Measurements from ENCODE around the gene ATG9B. TPM values are rescaled to one million over a fixed set of nuclear protein-coding genes. Genes with fewer than 3 reads are reported as not detected.

Gene ATG9B
- total and polyA plus RNA-seq, 10 donors: 0.66 to 3.8 (median 2.4) TPM

DNA sequence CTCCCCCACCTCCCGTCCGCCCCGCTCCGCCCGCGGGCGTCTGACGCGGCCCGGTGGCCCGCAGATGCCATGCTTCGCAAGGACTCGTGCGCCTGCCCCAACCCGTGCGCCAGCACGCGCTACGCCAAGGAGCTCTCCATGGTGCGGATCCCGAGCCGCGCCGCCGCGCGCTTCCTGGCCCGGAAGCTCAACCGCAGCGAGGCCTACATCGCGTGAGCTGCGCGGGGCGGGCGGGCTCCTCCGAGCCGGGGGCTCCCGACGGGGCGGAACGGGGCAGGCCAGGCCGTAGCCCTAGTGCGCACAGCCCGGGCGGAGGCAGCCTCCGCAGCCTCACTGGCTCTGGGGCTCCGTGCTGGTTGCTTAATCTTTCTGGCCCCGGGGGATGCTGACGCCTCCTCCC lies 26.8 kb upstream of the ATG9B start:
- intact Hi-C loops (cut with DNase I; ENCODE audit: low total_unique reads): no loop called here
- Histone ChIP-seq H3K4me1 (peaks cover 0 to 35% (median 18%) of the 10 kb centered on the region in 6 donors), H3K27me3 (replicated peaks in 1 of 7) (peaks cover 0 to 34% (median 13%) of the 10 kb centered on the region in 7 donors), H3K36me3 (peaks cover 0 to 35% (median 0%) of the 10 kb centered on the region in 6 donors), H3K9me3 (no peaks in the 10 kb centered on the region), H3K4me3 (peak overlapping the region in 3 of 8 donors; percentile 6 to 37 (median 15)), H3K27ac (no peak overlapping the region)
- TF ChIP-seq, protein P1, sequence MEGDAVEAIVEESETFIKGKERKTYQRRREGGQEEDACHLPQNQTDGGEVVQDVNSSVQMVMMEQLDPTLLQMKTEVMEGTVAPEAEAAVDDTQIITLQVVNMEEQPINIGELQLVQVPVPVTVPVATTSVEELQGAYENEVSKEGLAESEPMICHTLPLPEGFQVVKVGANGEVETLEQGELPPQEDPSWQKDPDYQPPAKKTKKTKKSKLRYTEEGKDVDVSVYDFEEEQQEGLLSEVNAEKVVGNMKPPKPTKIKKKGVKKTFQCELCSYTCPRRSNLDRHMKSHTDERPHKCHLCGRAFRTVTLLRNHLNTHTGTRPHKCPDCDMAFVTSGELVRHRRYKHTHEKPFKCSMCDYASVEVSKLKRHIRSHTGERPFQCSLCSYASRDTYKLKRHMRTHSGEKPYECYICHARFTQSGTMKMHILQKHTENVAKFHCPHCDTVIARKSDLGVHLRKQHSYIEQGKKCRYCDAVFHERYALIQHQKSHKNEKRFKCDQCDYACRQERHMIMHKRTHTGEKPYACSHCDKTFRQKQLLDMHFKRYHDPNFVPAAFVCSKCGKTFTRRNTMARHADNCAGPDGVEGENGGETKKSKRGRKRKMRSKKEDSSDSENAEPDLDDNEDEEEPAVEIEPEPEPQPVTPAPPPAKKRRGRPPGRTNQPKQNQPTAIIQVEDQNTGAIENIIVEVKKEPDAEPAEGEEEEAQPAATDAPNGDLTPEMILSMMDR (IDR thresholded peaks at IDR 0.05 in 8 of 11, conservative IDR thresholded peaks at IDR 0.05 in 3 of 11): no peak
- TF ChIP-seq POLR2AphosphoS5 (IDR thresholded peaks at IDR 0.05): peak in 2 of 3 donors; percentile 47 to 75
- TF ChIP-seq POLR2A (IDR thresholded peaks at IDR 0.05): no peak
- WGBS, 5 donors: 2 to 5% (median 3%) methylated on average over 5 to 50 of the region's 50 CpGs
- DNase-seq: no peak

DNA sequence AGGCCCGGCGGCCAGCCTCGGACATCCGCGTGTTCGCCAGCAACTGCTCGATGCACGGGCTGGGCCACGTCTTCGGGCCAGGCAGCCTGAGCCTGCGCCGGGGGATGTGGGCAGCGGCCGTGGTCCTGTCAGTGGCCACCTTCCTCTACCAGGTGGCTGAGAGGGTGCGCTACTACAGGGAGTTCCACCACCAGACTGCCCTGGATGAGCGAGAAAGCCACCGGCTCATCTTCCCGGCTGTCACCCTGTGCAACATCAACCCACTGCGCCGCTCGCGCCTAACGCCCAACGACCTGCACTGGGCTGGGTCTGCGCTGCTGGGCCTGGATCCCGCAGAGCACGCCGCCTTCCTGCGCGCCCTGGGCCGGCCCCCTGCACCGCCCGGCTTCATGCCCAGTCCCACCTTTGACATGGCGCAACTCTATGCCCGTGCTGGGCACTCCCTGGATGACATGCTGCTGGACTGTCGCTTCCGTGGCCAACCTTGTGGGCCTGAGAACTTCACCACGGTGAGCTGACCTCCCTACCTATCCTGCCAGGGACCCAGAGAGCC lies 24.7 kb upstream of the ATG9B start:
- Histone ChIP-seq H3K9me3 (no peaks in the 10 kb centered on the region), H3K4me3 (no peak overlapping the region), H3K27ac (no peak overlapping the region), H3K36me3 (peaks cover 0 to 41% (median 12%) of the 10 kb centered on the region in 6 donors), H3K4me1 (peaks cover 0 to 32% (median 18%) of the 10 kb centered on the region in 6 donors), H3K27me3 (replicated peaks in 1 of 7) (peaks cover 0 to 34% (median 13%) of the 10 kb centered on the region in 7 donors)
- intact Hi-C loops (cut with DNase I; ENCODE audit: low total_unique reads): no loop called here
- TF ChIP-seq POLR2AphosphoS5 (IDR thresholded peaks at IDR 0.05) (peak in 1 of 3 donors; percentile 45), POLR2A (IDR thresholded peaks at IDR 0.05) (no peak)
- no peak for DNase-seq
- 90 to 93% (median 92%) methylated on average over 17 to 38 of the region's 38 CpGs for WGBS, 5 donors

DNA sequence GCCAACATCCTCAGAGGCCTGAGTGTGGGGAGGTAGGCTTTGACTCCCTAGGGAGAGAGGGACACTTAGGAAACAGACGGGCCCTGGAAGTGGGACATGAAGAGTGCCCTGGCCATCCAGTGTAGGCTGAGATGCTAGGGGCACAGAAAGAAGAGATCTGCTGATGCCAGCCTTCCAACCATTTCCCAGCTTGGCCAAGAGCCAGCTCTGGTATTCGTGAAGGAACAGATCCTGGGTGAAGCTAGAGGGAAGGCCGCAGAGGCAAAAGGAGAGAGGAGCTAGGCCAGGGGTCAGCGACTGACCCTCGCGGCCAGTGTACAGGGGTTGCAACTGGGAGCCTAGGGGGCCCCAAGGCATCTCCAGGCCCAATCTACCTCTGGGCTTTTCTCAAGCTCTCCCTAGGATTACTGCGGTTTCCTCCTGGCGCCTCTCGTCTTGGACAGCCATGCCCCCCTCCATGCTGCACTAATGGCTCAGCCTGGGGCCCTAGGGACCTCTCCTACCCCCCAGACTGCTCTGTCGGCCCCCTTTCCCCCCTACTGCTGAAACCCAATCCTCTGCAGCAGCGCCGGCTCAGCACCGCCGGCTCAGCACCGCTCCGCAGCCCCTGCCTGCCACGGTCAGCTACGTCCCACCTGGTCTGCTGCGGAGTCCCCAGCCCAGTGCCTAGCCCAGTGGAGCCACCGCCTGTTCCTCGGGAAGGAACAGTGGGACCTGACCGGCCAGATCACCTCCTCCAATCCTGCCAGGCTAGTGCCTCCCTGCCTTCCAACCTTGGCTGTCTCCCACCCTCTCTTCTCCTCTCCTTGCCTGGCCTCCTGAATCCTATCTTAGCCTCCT lies 23.9 kb upstream of the ATG9B start, which contains the start of gene ASIC3:
ASIC3 (plus strand) TSS at position 556 of the 840 bp plus-strand sequence. CDS start 355 bp downstream, outside the sequence.
- Histone ChIP-seq H3K36me3 (peaks cover 0 to 37% (median 13%) of the 10 kb centered on the region in 6 donors), H3K4me3 (no peak within 1 kb of the TSS), H3K4me1 (peaks cover 0 to 25% (median 14%) of the 10 kb centered on the region in 6 donors), H3K9me3 (no peaks in the 10 kb centered on the region), H3K27ac (no peak within 1 kb of the TSS), H3K27me3 (replicated peaks in 1 of 7) (peaks cover 0 to 34% (median 13%) of the 10 kb centered on the region in 7 donors)
- WGBS, 5 donors: 84 to 87% (median 86%) methylated on average over 21 to 22 of the region's 22 CpGs
- no peak for DNase-seq
- TF ChIP-seq POLR2AphosphoS5 (IDR thresholded peaks at IDR 0.05): no peak
- TF ChIP-seq POLR2A (IDR thresholded peaks at IDR 0.05): no peak
- TF ChIP-seq, protein P1 (IDR thresholded peaks at IDR 0.05 in 8 of 11, conservative IDR thresholded peaks at IDR 0.05 in 3 of 11): no peak
- intact Hi-C loops (cut with DNase I; ENCODE audit: low total_unique reads): no loop called here

DNA sequence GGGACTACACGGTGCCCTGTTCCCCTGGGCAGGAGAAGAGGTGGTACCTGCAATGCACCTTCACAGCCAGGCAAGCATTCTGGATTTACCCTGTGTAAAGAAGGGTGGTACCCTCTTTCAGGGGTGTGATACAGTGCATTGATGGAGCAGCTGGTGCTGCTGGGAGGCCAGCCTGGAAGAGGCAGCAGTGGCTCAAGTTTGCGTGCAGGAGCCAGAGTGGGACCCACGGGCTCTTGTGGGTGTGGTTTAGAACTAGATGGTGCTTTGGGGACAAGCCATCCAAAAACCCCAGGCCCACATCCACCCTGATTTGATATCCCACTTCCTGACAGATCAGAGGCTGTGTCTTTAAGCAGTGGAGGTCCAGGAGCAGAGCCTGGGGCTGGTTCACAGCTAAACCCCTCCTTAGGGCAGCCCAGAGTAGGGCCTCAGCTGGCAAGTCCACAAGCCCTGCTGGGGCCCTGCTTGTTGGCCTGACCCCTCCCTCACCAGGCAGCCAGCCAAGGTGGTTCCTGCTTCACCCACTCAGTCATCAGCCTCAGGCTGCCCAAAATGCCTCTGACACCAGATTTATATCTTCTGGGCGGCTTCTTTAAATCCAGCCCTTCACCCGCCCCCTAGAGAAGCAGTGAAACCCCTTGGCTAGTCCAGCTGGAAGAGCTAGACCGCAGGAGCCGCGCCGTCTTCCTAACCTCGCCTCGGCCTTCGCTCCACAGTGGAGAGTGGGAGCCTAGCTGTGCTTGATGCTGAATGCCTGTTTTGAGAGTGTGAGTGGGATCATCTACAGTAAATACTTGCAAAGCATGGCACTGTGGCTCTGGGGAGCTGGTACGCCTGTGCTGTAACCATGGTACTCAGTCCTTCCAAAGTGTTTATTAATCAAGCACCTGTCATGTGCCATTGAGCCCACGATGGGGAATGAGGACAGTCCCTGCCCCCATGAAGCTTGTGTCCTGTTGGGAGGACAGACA lies 22.6 kb upstream of the ATG9B start:
- WGBS, 5 donors: 53 to 61% (median 55%) methylated on average over 12 to 14 of the region's 14 CpGs
- no peak for TF ChIP-seq POLR2A (IDR thresholded peaks at IDR 0.05)
- peak in 1 of 3 donors; percentile 9 for TF ChIP-seq POLR2AphosphoS5 (IDR thresholded peaks at IDR 0.05)
- TF ChIP-seq, protein P1 (IDR thresholded peaks at IDR 0.05 in 8 of 11, conservative IDR thresholded peaks at IDR 0.05 in 3 of 11): no peak
- Histone ChIP-seq H3K9me3 (no peaks in the 10 kb centered on the region), H3K27ac (no peak overlapping the region), H3K27me3 (replicated peaks in 1 of 7) (peaks cover 0 to 25% (median 13%) of the 10 kb centered on the region in 7 donors), H3K4me3 (no peak overlapping the region), H3K4me1 (peaks cover 0 to 14% (median 9%) of the 10 kb centered on the region in 6 donors), H3K36me3 (peaks cover 0 to 40% (median 16%) of the 10 kb centered on the region in 6 donors)
- no peak for DNase-seq
- intact Hi-C loops (cut with DNase I; ENCODE audit: low total_unique reads): no loop called here
